Measurements from ENCODE around the gene IRF2BP2. TPM values are rescaled to one million over a fixed set of nuclear protein-coding genes. Genes with fewer than 3 reads are reported as not detected.

Gene IRF2BP2
- total and polyA plus RNA-seq, 10 of the 15 experiments (the other 5 are each of a cell fraction or from before 2014, with no cell fraction given) = 7.5 to 114 (median 52.3) TPM

GRCh38 chr1:234608025-234608910 is 1.7 kb downstream of the IRF2BP2 start (continued):
- peak; percentile 39; the same call in 1 of the 2 replicates for TF ChIP-seq NKRF (conservative IDR thresholded peaks at IDR 0.05)
- TF ChIP-seq CBX3 (IDR thresholded peaks at IDR 0.05; ENCODE audit: borderline replicate concordance, low read depth) = no peak
- TF ChIP-seq ZNF687 (IDR thresholded peaks at IDR 0.05) = peak; percentile 93
- TF ChIP-seq NFYB (IDR thresholded peaks at IDR 0.05; ENCODE audit: insufficient read depth, low read depth, low read length) = 0 out of 2 replicates have a peak, but pooled peaks have one; percentile 14
- TF ChIP-seq POLR2AphosphoS5 (IDR thresholded peaks at IDR 0.05; ENCODE audit: low read length) = peak; percentile 93
- no peak for TF ChIP-seq ZBTB4 (CRISPR knock-in tag; IDR thresholded peaks at IDR 0.05)
- TF ChIP-seq ETV6 (conservative IDR thresholded peaks at IDR 0.05 in 1 of 2, IDR thresholded peaks at IDR 0.05 in 1 of 2; ENCODE audit: borderline replicate concordance in 1 of 2, low read depth in 1 of 2) = peak in 1 of 2 experiments; percentile 69; a peak in 2 of 4 replicates
- peak; percentile 62; the same call in 1 of the 2 replicates for TF ChIP-seq MTA2 (IDR thresholded peaks at IDR 0.05; ENCODE audit: low read depth)
- TF ChIP-seq NR2C2 (IDR thresholded peaks at IDR 0.05; ENCODE audit: borderline replicate concordance, control insufficient read depth, insufficient read length, low read depth) = no peak
- TF ChIP-seq SKIL (IDR thresholded peaks at IDR 0.05; ENCODE audit: low read depth, poor library complexity, severe bottlenecking) = peak; percentile 91
- TF ChIP-seq RUNX3 (IDR thresholded peaks at IDR 0.05; ENCODE audit: low read length) = no peak
- TF ChIP-seq ZBED1 (IDR thresholded peaks at IDR 0.05; ENCODE audit: borderline replicate concordance) = peak; percentile 72
- TF ChIP-seq IRF3 (IDR thresholded peaks at IDR 0.05) = no peak
- no peak for TF ChIP-seq RBBP5 (conservative IDR thresholded peaks at IDR 0.05)
- no peak for TF ChIP-seq CHD4 (IDR thresholded peaks at IDR 0.05)
